MM.1S (cell line): ENCODE results near the gene ABHD18.

Source experiments
- DNase-seq: peaks from one replicate; pipeline ENCODE4 v3.0.0-alpha.2; 2015
- H2AFZ ChIP-seq: fragments of 300-600 bp; sonication (generic); 2 replicates; pipeline ENCODE4 v1.6.0; 2016; ENCODE audit warnings: antibody characterized with exemption, low read length
- H3F3A ChIP-seq: fragments of 300-600 bp; sonication (generic); 2 replicates; pipeline ENCODE4 v1.6.1; 2016; ENCODE audit warnings: mild to moderate bottlenecking, antibody characterized with exemption, low read length, moderate library complexity, mixed read lengths; ENCODE audit not compliant: insufficient read depth
- H3K27ac ChIP-seq: fragments of 300-600 bp; sonication (generic); 2 replicates; pipeline ENCODE4 v1.5.1; 2016; ENCODE audit warnings: mild to moderate bottlenecking, low read length
- H3K27me3 ChIP-seq: fragments of 300-600 bp; sonication (generic); replicated peaks from 2 replicates; pipeline ENCODE4 v1.6.0; 2016; ENCODE audit warnings: low read length; ENCODE audit not compliant: insufficient read depth
- H3K36me3 ChIP-seq: fragments of 300-600 bp; sonication (generic); replicated peaks from 2 replicates; pipeline ENCODE4 v1.6.1; 2016; ENCODE audit warnings: mild to moderate bottlenecking, low read length, mixed read lengths; ENCODE audit not compliant: insufficient read depth
- H3K4me1 ChIP-seq: fragments of 300-600 bp; sonication (generic); 2 replicates; pipeline ENCODE4 v1.6.1; 2016; ENCODE audit warnings: low read length, mixed read lengths
- H3K4me2 ChIP-seq: fragments of 300-600 bp; sonication (generic); 2 replicates; pipeline ENCODE4 v1.6.0; 2016; ENCODE audit warnings: low read depth, low read length
- H3K4me3 ChIP-seq: fragments of 300-600 bp; sonication (generic); 2 replicates; pipeline ENCODE4 v1.5.1; 2016; ENCODE audit warnings: low read length, mixed read lengths
- H3K79me2 ChIP-seq: fragments of 300-600 bp; sonication (generic); 2 replicates; pipeline ENCODE4 v1.6.1; 2016; ENCODE audit warnings: mixed run types, low read length, mixed read lengths
- H3K9ac ChIP-seq: fragments of 300-600 bp; sonication (generic); 2 replicates; pipeline ENCODE4 v1.6.1; 2016; ENCODE audit warnings: low read length, mixed read lengths
- H3K9me2 ChIP-seq: fragments of 300-600 bp; sonication (generic); replicated peaks from 2 replicates; pipeline ENCODE4 v1.6.1; 2016; ENCODE audit warnings: mild to moderate bottlenecking, low read length, mixed read lengths; ENCODE audit not compliant: insufficient read depth
- H3K9me3 ChIP-seq: fragments of 300-600 bp; sonication (generic); replicated peaks from 2 replicates; pipeline ENCODE4 v1.6.1; 2016; ENCODE audit warnings: mild to moderate bottlenecking, low read length, mixed read lengths; ENCODE audit not compliant: insufficient read depth
- H4K20me1 ChIP-seq: fragments of 300-600 bp; sonication (generic); 2 replicates; pipeline ENCODE4 v1.6.1; 2016; ENCODE audit warnings: mild to moderate bottlenecking, low read length, moderate library complexity, mixed read lengths; ENCODE audit not compliant: insufficient read depth
- EZH2 ChIP-seq: fragments of 300-600 bp; sonication (generic); optimal IDR thresholded peaks from 2 replicates; pipeline ENCODE3; 2017; ENCODE audit warnings: low read depth, mild to moderate bottlenecking, antibody characterized with exemption, low read length, mixed read lengths
- EZH2phosphoT487 ChIP-seq: fragments of 300-600 bp; sonication (generic); IDR thresholded peaks from 2 replicates; pipeline ENCODE4 v1.6.1; 2018; ENCODE audit warnings: antibody characterized with exemption, low read length
- TF ChIP-seq, protein P1 (sequence below): fragments of 300-600 bp; sonication (generic); IDR thresholded peaks from 2 replicates; pipeline ENCODE4 v1.5.1; 2016; ENCODE audit warnings: antibody characterized with exemption, low read length, mixed read lengths

The ABHD18 gene

GRCh38 chr4:128076464-128076863 lies 111.3 kb downstream of the ABHD18 start:
- no peak overlapping the region for H2AFZ ChIP-seq
- H3F3A ChIP-seq, result no peaks in the 10 kb centered on the region
- H3K9ac ChIP-seq, result no peak overlapping the region
- no peaks in the 10 kb centered on the region for H3K27me3 ChIP-seq
- no peaks in the 10 kb centered on the region for H3K36me3 ChIP-seq
- TF ChIP-seq, protein P1, sequence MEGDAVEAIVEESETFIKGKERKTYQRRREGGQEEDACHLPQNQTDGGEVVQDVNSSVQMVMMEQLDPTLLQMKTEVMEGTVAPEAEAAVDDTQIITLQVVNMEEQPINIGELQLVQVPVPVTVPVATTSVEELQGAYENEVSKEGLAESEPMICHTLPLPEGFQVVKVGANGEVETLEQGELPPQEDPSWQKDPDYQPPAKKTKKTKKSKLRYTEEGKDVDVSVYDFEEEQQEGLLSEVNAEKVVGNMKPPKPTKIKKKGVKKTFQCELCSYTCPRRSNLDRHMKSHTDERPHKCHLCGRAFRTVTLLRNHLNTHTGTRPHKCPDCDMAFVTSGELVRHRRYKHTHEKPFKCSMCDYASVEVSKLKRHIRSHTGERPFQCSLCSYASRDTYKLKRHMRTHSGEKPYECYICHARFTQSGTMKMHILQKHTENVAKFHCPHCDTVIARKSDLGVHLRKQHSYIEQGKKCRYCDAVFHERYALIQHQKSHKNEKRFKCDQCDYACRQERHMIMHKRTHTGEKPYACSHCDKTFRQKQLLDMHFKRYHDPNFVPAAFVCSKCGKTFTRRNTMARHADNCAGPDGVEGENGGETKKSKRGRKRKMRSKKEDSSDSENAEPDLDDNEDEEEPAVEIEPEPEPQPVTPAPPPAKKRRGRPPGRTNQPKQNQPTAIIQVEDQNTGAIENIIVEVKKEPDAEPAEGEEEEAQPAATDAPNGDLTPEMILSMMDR, result no peak
- TF ChIP-seq EZH2, result no peak
- TF ChIP-seq EZH2phosphoT487, result no peak
- peaks cover 53% of the 10 kb centered on the region for H3K79me2 ChIP-seq
- no peaks in the 10 kb centered on the region for H4K20me1 ChIP-seq
- H3K4me1 ChIP-seq, result no peaks in the 10 kb centered on the region
- H3K9me2 ChIP-seq, result no peaks in the 10 kb centered on the region
- no peak overlapping the region for H3K4me2 ChIP-seq
- no peaks in the 10 kb centered on the region for H3K9me3 ChIP-seq
- no peak overlapping the region for H3K4me3 ChIP-seq
- no peak overlapping the region for H3K27ac ChIP-seq
- no peak for DNase-seq
